Renal cortex interstitium (tissue), 11 donors: ENCODE results near the gene PSMD6. TPM values are rescaled to one million over a fixed set of nuclear protein-coding genes. Genes with fewer than 3 reads are reported as not detected.
A peak's percentile ranks its signal among the peaks of the same experiment; 100 is the strongest.

ENCODE experiments used
- DNase-seq, 11 donors: peaks; one replicate each; pipeline ENCODE4 v3.0.0-alpha.2; 2013; ENCODE audit warnings: low read depth in 9 of 11, low spot score in 4 of 11; ENCODE audit errors: extremely low read depth in 1 of 11
- polyA plus RNA-seq, 3 donors: library from polyadenylated mRNA; unstranded; fragments of 120-200 nt; gene quantifications; one replicate each; pipeline ENCODE4 v1.2.1, GENCODE V29; 2013; ENCODE audit not compliant: insufficient read length in 3 of 3

Gene PSMD6
- polyA plus RNA-seq, 3 donors: 107 to 139 (median 111) TPM

- DNase-seq: no peak
Observed at GRCh38 chr3:64022451-64023186, 675 bp downstream of the PSMD6 start.

GRCh38 chr3:64021922-64022321, 1.4 kb downstream of the PSMD6 start:
- no peak for DNase-seq

- no peak for DNase-seq
Observed at GRCh38 chr3:64019879-64020278, 3.4 kb downstream of the PSMD6 start.

GRCh38 chr3:64019271-64019670, 4.0 kb downstream of the PSMD6 start:
- no peak for DNase-seq

GRCh38 chr3:64016941-64017620, 6.2 kb downstream of the PSMD6 start:
- DNase-seq: no peak

GRCh38 chr3:64011685-64012084, 11.6 kb downstream of the PSMD6 start:
- no peak for DNase-seq

- DNase-seq: no peak
Observed at GRCh38 chr3:64010199-64010598, 13.1 kb downstream of the PSMD6 start.

GRCh38 chr3:64009528-64009927, 13.8 kb downstream of the PSMD6 start:
- no peak for DNase-seq

- DNase-seq: no peak
Observed at GRCh38 chr3:64008487-64009351, 14.6 kb downstream of the PSMD6 start.

- DNase-seq: no peak
Observed at GRCh38 chr3:64008017-64008416, 15.3 kb downstream of the PSMD6 start.

GRCh38 chr3:64003589-64003988, 19.7 kb downstream of the PSMD6 start:
- no peak for DNase-seq

- DNase-seq: no peak
Observed at GRCh38 chr3:64002233-64002632, 21.1 kb downstream of the PSMD6 start.

GRCh38 chr3:64000453-64001055, 22.7 kb downstream of the PSMD6 start:
- DNase-seq: no peak

- DNase-seq: no peak
Observed at GRCh38 chr3:63998852-63999754, 24.2 kb downstream of the PSMD6 start.

- DNase-seq: no peak
Observed at GRCh38 chr3:63995086-63995485, 28.2 kb downstream of the PSMD6 start.

- DNase-seq: peak in 10 of 11 donors; percentile 33 to 70 (median 52)
Observed at GRCh38 chr3:63993653-63994079, 29.6 kb downstream of the PSMD6 start.

GRCh38 chr3:63992516-63993209, 30.6 kb downstream of the PSMD6 start:
- DNase-seq: no peak

GRCh38 chr3:63991666-63992065, 31.6 kb downstream of the PSMD6 start:
- DNase-seq: no peak
